ENCODE data around the gene BRI3BP. TPM values are rescaled to one million over a fixed set of nuclear protein-coding genes. Genes with fewer than 3 reads are reported as not detected.

The BRI3BP gene
- total and polyA plus RNA-seq, 9 of the 15 experiments (the other 6 are each of a cell fraction or from before 2014, with no cell fraction given) = 12.3 to 25.0 (median 16.6) TPM

DNA sequence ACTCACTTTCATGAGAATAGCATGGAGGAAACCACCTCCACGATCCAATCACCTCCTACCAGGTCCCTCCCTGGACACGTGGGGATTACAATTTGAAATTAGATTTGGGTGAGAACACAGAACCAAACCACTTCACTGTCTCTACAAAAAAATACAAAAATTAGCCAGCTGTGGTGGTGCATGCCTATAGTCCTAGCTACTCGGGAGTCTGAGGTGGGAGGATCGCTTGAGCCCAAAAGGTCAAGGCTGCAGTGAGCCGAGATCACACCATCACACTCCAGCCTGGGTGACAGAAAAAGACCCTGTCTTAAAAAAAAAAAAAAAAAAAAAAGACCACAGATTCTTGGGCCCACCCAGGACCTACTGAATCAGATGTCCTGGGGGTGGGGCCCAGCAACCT, 28.3 kb downstream of the BRI3BP start (continued):
- TF ChIP-seq ZNF609 (CRISPR knock-in tag; IDR thresholded peaks at IDR 0.05; ENCODE audit: borderline replicate concordance) (no peak), BRF1 (IDR thresholded peaks at IDR 0.05; ENCODE audit: borderline replicate concordance, extremely low read depth, insufficient read length) (no peak), ZFPM2 (CRISPR knock-in tag; IDR thresholded peaks at IDR 0.05) (no peak), CBFB (CRISPR knock-in tag; IDR thresholded peaks at IDR 0.05) (no peak), SMAD3 (CRISPR knock-in tag; conservative IDR thresholded peaks at IDR 0.05) (no peak), HEY1 (CRISPR knock-in tag; IDR thresholded peaks at IDR 0.05; ENCODE audit: borderline replicate concordance) (no peak), HMG20B (CRISPR knock-in tag; IDR thresholded peaks at IDR 0.05) (no peak), GABPA (tag; conservative IDR thresholded peaks at IDR 0.05; ENCODE audit: low read depth) (no peak), POU5F1 (IDR thresholded peaks at IDR 0.05; ENCODE audit: borderline replicate concordance, low read depth, low read length, partially characterized antibody) (no peak)
- TF ChIP-seq, protein P1, sequence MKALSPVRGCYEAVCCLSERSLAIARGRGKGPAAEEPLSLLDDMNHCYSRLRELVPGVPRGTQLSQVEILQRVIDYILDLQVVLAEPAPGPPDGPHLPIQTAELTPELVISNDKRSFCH (CRISPR knock-in tag; IDR thresholded peaks at IDR 0.05) = no peak
- TF ChIP-seq, protein P1 (tag; IDR thresholded peaks at IDR 0.05) = no peak
